Panc1 (cell line): Measurements from ENCODE around the gene RNASET2.

Experiments
- CTCF ChIP-seq: fragments of 450-650 bp; IDR thresholded peaks from 2 replicates; pipeline ENCODE4 v1.5.1; 2017; ENCODE audit warnings: mild to moderate bottlenecking
- POLR2AphosphoS5 ChIP-seq: IDR thresholded peaks from 2 replicates; pipeline ENCODE4 v1.6.1; 2012; ENCODE audit warnings: mild to moderate bottlenecking, low read depth, low read length, moderate library complexity
- REST ChIP-seq, 2 experiments: IDR thresholded peaks; 2 replicates each; pipeline ENCODE4 v1.6.1; 2011 to 2012; ENCODE audit warnings: low read depth in 2 of 2, control low read depth in 1 of 2, low read length in 1 of 2, mild to moderate bottlenecking in 1 of 2, moderate library complexity in 1 of 2; ENCODE audit not compliant: insufficient read depth in 1 of 2
- SIN3A ChIP-seq: IDR thresholded peaks from 2 replicates; pipeline ENCODE4 v1.6.1; 2012; ENCODE audit warnings: low read depth, mild to moderate bottlenecking, low read length, moderate library complexity, borderline replicate concordance; ENCODE audit not compliant: insufficient read depth
- TCF7L2 ChIP-seq: IDR thresholded peaks from 2 replicates; pipeline ENCODE4 v1.6.1; 2011; ENCODE audit warnings: mild to moderate bottlenecking, low read depth, low read length, inconsistent platforms

GRCh38 chr6:166925141-166925996 is 31.0 kb downstream of the RNASET2 start:
- TF ChIP-seq CTCF = no peak
- TF ChIP-seq SIN3A = no peak
- TF ChIP-seq POLR2AphosphoS5 = no peak
- no peak for TF ChIP-seq REST (IDR thresholded peaks at IDR 0.05; ENCODE audit: insufficient read depth in 1 of 2, low read depth in 2 of 2, low read length in 1 of 2)
- no peak for TF ChIP-seq TCF7L2
